SK-N-SH (cell line): Measurements from ENCODE around the gene TMTC2. TPM values are rescaled to one million over a fixed set of nuclear protein-coding genes. Genes with fewer than 3 reads are reported as not detected.

Source experiments
- CTCF ChIA-PET: fragments of 300-600, 350-600 bp; formaldehyde crosslinking; extraction: SDS; loops from one replicate; lab custom pipeline; 2021; lab: Yijun Ruan, JAX
- POLR2A ChIA-PET: fragments of 350-600 bp; sonication (Branson Sonifier 250); formaldehyde crosslinking; extraction: SDS; loops from one replicate; lab custom pipeline; 2020; ENCODE audit warnings: antibody characterized with exemption, inconsistent platforms; lab: Yijun Ruan, JAX
- DNase-seq: peaks from one replicate; pipeline ENCODE4 v3.0.0; 2012
- H2AFZ ChIP-seq: fragments of 200-600 bp; sonication (generic); 2 replicates; pipeline ENCODE4 v1.8.1; 2016; ENCODE audit warnings: antibody characterized with exemption, mild to moderate bottlenecking, low read depth
- H3F3A ChIP-seq: fragments of 200-600 bp; sonication (generic); replicated peaks from 2 replicates; pipeline ENCODE3; 2016; ENCODE audit warnings: antibody characterized with exemption, mild to moderate bottlenecking; ENCODE audit not compliant: insufficient read depth
- H3K27ac ChIP-seq, 2 experiments: fragments of 200-500 bp in 1 of 2; fragments of 200-600 bp in 1 of 2; sonication (Bioruptor generic) in 1 of 2; sonication (generic), shearing (Covaris generic) in 1 of 2; 2 replicates each; pipeline versions ENCODE4 v1.5.1 to v1.6.1; 2014 to 2016; ENCODE audit warnings: low read depth in 2 of 2, inconsistent platforms in 1 of 2, low read length in 1 of 2, mild to moderate bottlenecking in 1 of 2, mixed read lengths in 1 of 2
- H3K27me3 ChIP-seq: fragments of 200-600 bp; sonication (generic), shearing (Covaris generic); 2 replicates; pipeline ENCODE4 v1.6.1; 2016; ENCODE audit warnings: mixed run types; ENCODE audit not compliant: insufficient read depth
- H3K36me3 ChIP-seq, 2 experiments: fragments of 200-500 bp in 1 of 2; fragments of 200-600 bp in 1 of 2; sonication (Bioruptor generic) in 1 of 2; sonication (generic) in 1 of 2; replicated peaks in 1 of 2; 2 replicates each; pipeline versions ENCODE3 to v1.5.1; 2014 to 2016; ENCODE audit warnings: low read length in 1 of 2, mild to moderate bottlenecking in 1 of 2; ENCODE audit not compliant: insufficient read depth in 2 of 2, control insufficient read depth in 1 of 2
- H3K4me1 ChIP-seq, 2 experiments: fragments of 200-500 bp in 1 of 2; fragments of 200-600 bp in 1 of 2; sonication (Bioruptor generic) in 1 of 2; sonication (generic), shearing (Covaris generic) in 1 of 2; 2 replicates each; pipeline versions ENCODE4 v1.5.1 to v1.6.1; 2014 to 2016; ENCODE audit warnings: low read depth in 1 of 2, low read length in 1 of 2, mixed run types in 1 of 2; ENCODE audit not compliant: insufficient read depth in 2 of 2, control insufficient read depth in 1 of 2
- H3K4me2 ChIP-seq: fragments of 200-600 bp; sonication (generic), shearing (Covaris generic); 2 replicates; pipeline ENCODE4 v1.6.1; 2017; ENCODE audit warnings: mixed run types
- H3K4me3 ChIP-seq, 2 experiments: fragments of 200-500 bp in 1 of 2; fragments of 200-600 bp in 1 of 2; sonication (Bioruptor generic) in 1 of 2; sonication (generic), shearing (Covaris generic) in 1 of 2; 2 replicates each; pipeline versions ENCODE4 v1.5.1 to v1.8.1; 2014 to 2016; ENCODE audit warnings: low read depth in 2 of 2, inconsistent platforms in 1 of 2, low read length in 1 of 2, mild to moderate bottlenecking in 1 of 2, mixed read lengths in 1 of 2, moderate library complexity in 1 of 2
- H3K79me2 ChIP-seq: fragments of 200-600 bp; sonication (generic); 2 replicates; pipeline ENCODE4 v1.8.1; 2017; ENCODE audit warnings: mild to moderate bottlenecking; ENCODE audit not compliant: insufficient read depth
- H3K9ac ChIP-seq: fragments of 200-600 bp; sonication (generic); 2 replicates; pipeline ENCODE4 v1.6.1; 2017; ENCODE audit warnings: mixed run types
- H3K9me2 ChIP-seq: fragments of 200-600 bp; sonication (generic); 2 replicates; pipeline ENCODE4 v1.6.1; 2017; ENCODE audit warnings: mixed run types
- H3K9me3 ChIP-seq: fragments of 200-600 bp; sonication (generic); 2 replicates; pipeline ENCODE4 v1.6.1; 2017; ENCODE audit warnings: mixed run types, mild to moderate bottlenecking, moderate library complexity
- H4K20me1 ChIP-seq: fragments of 200-600 bp; sonication (generic); 2 replicates; pipeline ENCODE4 v1.6.1; 2017; ENCODE audit warnings: mild to moderate bottlenecking, mixed run types; ENCODE audit not compliant: insufficient read depth
- CHD2 ChIP-seq: fragments of 150-350 bp; IDR thresholded peaks from 2 replicates; pipeline ENCODE4 v1.6.1; 2018; ENCODE audit warnings: low read length; ENCODE audit not compliant: partially characterized antibody
- FOSL2 ChIP-seq: IDR thresholded peaks from 2 replicates; pipeline ENCODE4 v1.4.0; 2012; ENCODE audit warnings: low read depth, mild to moderate bottlenecking, moderate library complexity, borderline replicate concordance
- MEF2A ChIP-seq: IDR thresholded peaks from 2 replicates; pipeline ENCODE4 v1.4.0; 2012; ENCODE audit warnings: low read depth, borderline replicate concordance
- NFIC ChIP-seq: IDR thresholded peaks from 2 replicates; pipeline ENCODE4 v1.4.0; 2012; ENCODE audit warnings: borderline replicate concordance
- POLR2AphosphoS5 ChIP-seq: IDR thresholded peaks from 2 replicates; pipeline ENCODE4 v1.6.1; 2012; ENCODE audit warnings: low read depth, low read length
- RAD21 ChIP-seq: IDR thresholded peaks from 2 replicates; pipeline ENCODE4 v1.6.1; 2012; ENCODE audit warnings: mild to moderate bottlenecking, low read length
- REST ChIP-seq: IDR thresholded peaks from 2 replicates; pipeline ENCODE4 v1.6.1; 2012; ENCODE audit warnings: mild to moderate bottlenecking, low read depth, low read length, moderate library complexity
- RFX5 ChIP-seq: IDR thresholded peaks from 2 replicates; pipeline ENCODE4 v1.6.1; 2012; ENCODE audit warnings: mild to moderate bottlenecking, improper control_type of control experiment, low read length
- SMC3 ChIP-seq: IDR thresholded peaks from 2 replicates; pipeline ENCODE4 v1.6.1; 2012; ENCODE audit warnings: low read depth, low read length, improper control_type of control experiment
- ZBTB33 ChIP-seq: IDR thresholded peaks from 2 replicates; pipeline ENCODE4 v1.4.0; 2012; ENCODE audit warnings: low read depth, borderline replicate concordance
- WGBS: methylation state at CpG from one replicate; pipeline ENCODE4 v1.1.6; 2017; ENCODE audit warnings: low lambda C conversion rate; 5-methylcytosine and 5-hydroxymethylcytosine counted together
- polyA plus RNA-seq, 3 experiments: library from polyadenylated mRNA; depleted of rRNA; stranded (reverse); fragments of >200 nt; gene quantifications; 2 replicates each; pipeline ENCODE4 v1.2.3, GENCODE V29; 2012

TMTC2 gene
- polyA plus RNA-seq, 1 of the 3 experiments (the other 2 are of a cell fraction) = 4.1 TPM

GRCh38 chr12:82787016-82787415 lies 100.3 kb downstream of the TMTC2 start:
- no peaks in the 10 kb centered on the region for H3K9me3 ChIP-seq
- peaks cover 3 to 5% of the 10 kb centered on the region in 2 experiments for H3K36me3 ChIP-seq
- no peak overlapping the region for H3K4me3 ChIP-seq
- ChIA-PET CTCF (no interaction called here), POLR2A (no interaction called here)
- no peak overlapping the region for H2AFZ ChIP-seq
- H3F3A ChIP-seq = no peaks in the 10 kb centered on the region
- WGBS = 93% methylated on average over 1 of the region's 1 CpG
- TF ChIP-seq MEF2A (no peak), RFX5 (no peak), ZBTB33 (no peak), FOSL2 (no peak), RAD21 (no peak), REST (no peak), CHD2 (no peak), SMC3 (no peak), POLR2AphosphoS5 (no peak), NFIC (no peak)
- no peaks in the 10 kb centered on the region for H3K79me2 ChIP-seq
- H3K4me2 ChIP-seq = no peak overlapping the region
- H3K9me2 ChIP-seq = no peaks in the 10 kb centered on the region
- no peak overlapping the region for H3K9ac ChIP-seq
- no peaks in the 10 kb centered on the region for H4K20me1 ChIP-seq
- no peaks in the 10 kb centered on the region for H3K27me3 ChIP-seq
- DNase-seq = no peak
- H3K27ac ChIP-seq = no peak overlapping the region
- no peaks in the 10 kb centered on the region; a peak in 1 of 4 replicates for H3K4me1 ChIP-seq

GRCh38 chr12:82788594-82788993 lies 101.9 kb downstream of the TMTC2 start:
- Histone ChIP-seq H3K36me3 (peaks cover 3 to 5% of the 10 kb centered on the region in 2 experiments), H3K4me3 (no peak overlapping the region), H3K4me2 (no peak overlapping the region), H4K20me1 (no peaks in the 10 kb centered on the region), H3F3A (no peaks in the 10 kb centered on the region), H3K9me3 (no peaks in the 10 kb centered on the region), H3K27ac (no peak overlapping the region), H3K4me1 (no peaks in the 10 kb centered on the region; a peak in 2 of 4 replicates), H3K27me3 (no peaks in the 10 kb centered on the region), H3K9ac (no peak overlapping the region), H3K79me2 (no peaks in the 10 kb centered on the region), H3K9me2 (no peaks in the 10 kb centered on the region), H2AFZ (no peak overlapping the region)
- POLR2A ChIA-PET = interaction anchor here (0.6 kb wide), 1 partner anchor 160 kb away, joined by 4 read pairs; no protein-coding TSS in a partner anchor
- no peak for DNase-seq
- CTCF ChIA-PET = interaction anchor here (1.1 kb wide), 1 partner anchor 10 kb away, joined by 3 read pairs; no protein-coding TSS in a partner anchor
- TF ChIP-seq RAD21 (no peak), REST (peak; percentile 63; the same call in 1 of the 2 replicates)
